ENCODE results near the gene ACTN4.

DNA sequence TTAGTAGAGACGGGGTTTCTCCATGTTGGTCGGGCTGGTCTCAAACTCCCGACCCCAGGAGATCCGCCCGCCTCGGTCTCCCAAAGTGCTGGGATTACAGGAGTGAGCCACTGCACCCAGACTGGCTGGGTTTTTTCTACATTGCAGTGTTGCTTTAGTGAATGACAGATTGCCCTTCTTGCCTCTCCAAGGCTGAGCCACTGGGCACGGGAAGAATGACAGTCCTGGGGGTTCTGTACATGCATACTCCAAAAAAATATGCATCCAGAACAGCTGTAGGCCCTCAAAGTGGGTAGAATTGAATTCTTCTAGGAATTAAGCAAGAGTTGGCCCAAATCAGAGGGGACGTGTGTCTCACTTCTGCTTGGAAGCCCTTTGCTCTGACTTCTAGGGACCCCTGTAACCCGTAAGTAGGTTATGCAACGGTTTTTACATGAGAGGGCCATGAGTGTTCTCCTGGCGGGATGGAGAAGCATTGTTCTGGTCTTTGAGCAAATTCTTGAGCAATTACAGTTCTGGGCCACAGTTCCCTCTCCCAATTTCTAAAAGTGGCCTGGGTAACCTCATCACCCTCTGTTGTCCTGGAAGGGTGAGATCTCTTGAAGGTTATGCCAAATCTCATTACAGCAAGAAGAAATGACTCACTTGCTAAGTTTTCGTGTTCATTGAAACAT lies 3.6 kb downstream of the ACTN4 start:
- TF ChIP-seq, protein P1, sequence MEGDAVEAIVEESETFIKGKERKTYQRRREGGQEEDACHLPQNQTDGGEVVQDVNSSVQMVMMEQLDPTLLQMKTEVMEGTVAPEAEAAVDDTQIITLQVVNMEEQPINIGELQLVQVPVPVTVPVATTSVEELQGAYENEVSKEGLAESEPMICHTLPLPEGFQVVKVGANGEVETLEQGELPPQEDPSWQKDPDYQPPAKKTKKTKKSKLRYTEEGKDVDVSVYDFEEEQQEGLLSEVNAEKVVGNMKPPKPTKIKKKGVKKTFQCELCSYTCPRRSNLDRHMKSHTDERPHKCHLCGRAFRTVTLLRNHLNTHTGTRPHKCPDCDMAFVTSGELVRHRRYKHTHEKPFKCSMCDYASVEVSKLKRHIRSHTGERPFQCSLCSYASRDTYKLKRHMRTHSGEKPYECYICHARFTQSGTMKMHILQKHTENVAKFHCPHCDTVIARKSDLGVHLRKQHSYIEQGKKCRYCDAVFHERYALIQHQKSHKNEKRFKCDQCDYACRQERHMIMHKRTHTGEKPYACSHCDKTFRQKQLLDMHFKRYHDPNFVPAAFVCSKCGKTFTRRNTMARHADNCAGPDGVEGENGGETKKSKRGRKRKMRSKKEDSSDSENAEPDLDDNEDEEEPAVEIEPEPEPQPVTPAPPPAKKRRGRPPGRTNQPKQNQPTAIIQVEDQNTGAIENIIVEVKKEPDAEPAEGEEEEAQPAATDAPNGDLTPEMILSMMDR (conservative IDR thresholded peaks at IDR 0.05), result no peak
- TF ChIP-seq ZFX (IDR thresholded peaks at IDR 0.05), result no peak

Measured in C4-2B (cell line).